ELR (cell line): ENCODE data around the gene PHLDB2.

Experiments used
- DNase-seq: peaks from one replicate; pipeline ENCODE4 v3.0.0-alpha.2; 2015; ENCODE audit warnings: low read depth

The PHLDB2 gene

DNA sequence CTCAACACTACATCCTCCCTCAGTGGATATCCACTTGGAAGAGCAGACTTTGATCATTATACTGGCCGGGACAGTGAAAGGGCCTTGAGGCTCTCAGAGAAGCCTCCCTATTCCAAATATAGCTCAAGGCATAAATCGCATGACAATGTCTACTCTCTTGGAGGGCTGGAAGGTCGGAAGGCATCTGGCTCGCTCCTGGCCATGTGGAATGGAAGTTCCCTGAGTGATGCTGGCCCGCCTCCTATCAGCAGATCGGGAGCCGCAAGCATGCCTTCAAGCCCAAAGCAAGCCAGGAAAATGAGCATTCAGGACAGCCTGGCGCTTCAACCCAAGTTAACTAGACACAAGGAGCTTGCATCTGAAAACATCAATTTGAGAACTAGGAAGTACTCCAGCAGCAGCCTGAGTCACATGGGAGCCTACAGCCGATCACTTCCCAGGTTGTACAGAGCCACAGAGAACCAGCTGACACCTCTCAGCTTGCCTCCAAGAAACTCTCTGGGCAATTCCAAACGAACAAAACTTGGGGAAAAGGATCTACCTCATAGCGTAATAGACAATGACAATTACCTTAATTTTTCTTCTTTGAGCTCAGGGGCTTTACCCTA is 25.4 kb downstream of the PHLDB2 start:
- no peak for DNase-seq

- DNase-seq, result peak; percentile 15
Observed at GRCh38 chr3:111885578-111885977, 26.5 kb downstream of the PHLDB2 start.

- no peak for DNase-seq
Observed at GRCh38 chr3:111890051-111890580, 31.1 kb downstream of the PHLDB2 start.

DNA sequence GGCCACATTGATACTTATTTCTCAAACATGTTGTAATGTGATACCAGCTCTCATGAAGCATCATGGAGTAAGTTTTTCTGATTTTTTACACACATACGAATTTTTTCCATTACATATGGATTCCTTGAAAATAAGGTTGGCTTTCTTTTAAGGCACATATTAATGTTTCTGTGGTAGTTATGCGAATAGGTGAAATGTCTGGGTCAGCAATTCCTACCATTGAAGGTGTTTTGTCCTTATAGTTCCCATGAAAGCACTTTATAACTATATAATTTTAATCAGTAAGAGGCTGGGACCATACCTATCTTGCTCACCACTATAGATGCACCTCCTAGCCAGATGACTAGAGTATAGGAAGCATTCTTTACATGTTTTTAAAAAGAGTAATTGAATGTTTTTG is 33.0 kb downstream of the PHLDB2 start:
- no peak for DNase-seq

DNA sequence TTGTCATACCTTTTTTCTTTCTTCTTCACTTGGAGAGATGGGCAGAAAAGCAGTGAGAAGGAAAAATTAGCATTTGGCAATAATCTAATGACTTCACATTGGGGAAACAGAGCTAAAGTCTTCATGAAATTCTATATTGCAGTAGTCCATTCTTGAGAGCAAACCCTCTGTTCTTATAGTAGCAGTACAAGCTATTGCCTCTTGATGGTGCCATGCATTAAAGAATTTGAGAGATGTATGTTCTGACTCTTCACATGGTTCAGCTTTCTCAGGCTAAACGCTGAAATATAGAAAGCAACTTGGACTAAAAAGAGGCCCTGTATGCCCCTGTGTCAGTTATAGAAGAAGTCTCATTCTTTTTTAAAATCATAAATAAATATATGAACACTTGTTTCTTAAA is 36.0 kb downstream of the PHLDB2 start:
- peak; percentile 81 for DNase-seq

DNA sequence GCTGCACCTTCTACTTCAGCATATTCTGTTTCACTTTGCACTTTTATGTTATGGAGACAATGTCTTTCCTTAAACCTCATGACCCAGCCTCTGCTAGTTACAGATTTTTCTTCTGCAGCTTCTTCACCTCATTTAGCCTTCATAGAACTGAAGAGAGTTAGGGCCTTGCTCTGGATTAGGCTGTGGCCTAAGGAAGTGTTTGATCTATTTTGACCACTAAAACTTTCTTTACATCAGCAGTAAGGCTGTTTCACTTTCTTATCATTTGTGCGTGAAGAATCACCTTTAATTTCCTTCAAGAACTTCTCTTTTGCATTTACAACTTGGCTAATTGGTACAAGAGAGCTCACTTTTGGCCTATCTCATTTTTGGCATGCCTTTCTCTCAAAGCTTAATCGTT is 40.9 kb downstream of the PHLDB2 start:
- no peak for DNase-seq

GRCh38 chr3:111901637-111902036 is 42.6 kb downstream of the PHLDB2 start:
- no peak for DNase-seq

GRCh38 chr3:111902534-111902933 is 43.5 kb downstream of the PHLDB2 start:
- no peak for DNase-seq

- DNase-seq, result peak; percentile 96
Observed at GRCh38 chr3:111903067-111903511, 44.0 kb downstream of the PHLDB2 start.

DNA sequence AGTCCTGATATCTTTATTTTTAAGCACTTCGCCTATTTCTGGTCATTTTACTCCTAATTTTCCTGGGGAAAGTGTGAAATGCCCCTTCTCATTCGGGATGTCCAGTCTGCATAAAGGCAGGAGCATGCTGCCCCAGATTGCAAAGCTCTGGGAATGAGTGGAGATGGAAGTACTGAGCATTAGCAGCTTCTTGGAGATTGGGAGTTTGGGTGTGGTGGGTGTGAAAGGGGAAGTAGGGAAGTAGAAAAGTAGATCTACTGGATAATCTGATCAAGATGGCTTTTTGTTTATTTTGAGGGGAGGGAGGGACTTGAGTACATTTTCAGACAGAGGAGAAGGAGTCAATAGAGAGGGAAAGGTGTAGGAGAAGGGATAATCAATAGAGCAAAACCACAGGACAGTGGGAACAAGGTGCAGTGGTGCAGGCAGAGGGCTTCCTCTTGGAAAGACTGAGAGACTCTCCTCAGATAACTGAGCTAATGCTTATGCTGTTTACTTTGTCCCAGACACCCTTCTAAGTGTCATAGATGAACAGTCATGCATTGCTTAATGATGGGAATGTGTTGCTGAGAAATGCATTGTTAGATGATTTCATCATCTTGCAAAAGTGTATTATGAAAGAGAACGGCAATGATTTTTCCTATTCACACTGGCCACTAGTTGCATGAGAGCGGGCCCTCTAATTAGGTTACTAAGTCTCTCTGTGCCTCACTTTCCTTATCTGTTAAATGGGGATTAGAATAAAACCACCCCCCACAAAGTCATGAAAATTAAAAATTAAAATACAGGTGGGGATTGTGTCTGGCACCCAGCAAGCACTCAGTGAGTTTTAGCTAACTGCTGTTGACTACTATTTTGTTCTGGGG is 45.5 kb downstream of the PHLDB2 start:
- DNase-seq, result peak; percentile 94

DNA sequence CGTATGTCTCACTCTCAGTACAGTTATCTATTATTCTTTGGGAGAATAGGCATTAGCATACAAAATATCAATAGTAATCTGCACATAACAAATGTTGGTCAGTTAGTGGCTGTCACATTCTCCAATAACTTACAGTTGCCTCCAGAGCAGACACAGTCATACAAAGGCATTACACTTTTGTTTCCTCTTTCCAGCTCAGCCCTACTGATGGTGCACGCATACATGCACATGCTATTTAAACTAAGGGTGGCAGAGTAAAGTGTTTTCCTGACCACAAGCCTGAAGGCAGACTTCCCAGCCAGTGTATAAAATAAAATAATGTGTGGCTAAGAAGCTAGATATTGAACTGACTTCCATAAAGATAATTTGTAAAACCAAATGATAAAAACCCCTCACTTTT is 47.6 kb downstream of the PHLDB2 start:
- DNase-seq, result peak; percentile 58

DNA sequence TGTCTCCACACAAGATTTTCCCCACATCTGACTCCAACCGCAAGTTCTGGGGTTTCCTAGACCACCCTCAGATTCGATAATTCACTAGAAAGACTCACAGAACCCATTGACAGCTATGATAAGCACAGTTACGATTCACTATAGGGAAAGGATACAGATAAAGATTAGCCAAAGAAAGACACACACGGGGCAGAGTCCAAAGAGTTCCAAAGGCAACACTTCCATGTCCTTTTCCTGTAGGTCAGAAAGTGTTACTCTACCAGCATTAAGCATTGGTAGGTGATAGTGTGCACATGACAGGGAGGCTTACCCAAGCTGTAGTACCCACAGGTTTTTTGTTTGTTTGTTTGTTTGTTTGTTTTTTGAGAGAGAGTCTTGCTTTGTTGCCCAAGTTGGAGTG is 48.1 kb downstream of the PHLDB2 start:
- DNase-seq, result no peak

- peak; percentile 38 for DNase-seq
Observed at GRCh38 chr3:111910806-111911205, 51.7 kb downstream of the PHLDB2 start.

- no peak for DNase-seq
Observed at GRCh38 chr3:111911446-111911845, 52.4 kb downstream of the PHLDB2 start.

DNA sequence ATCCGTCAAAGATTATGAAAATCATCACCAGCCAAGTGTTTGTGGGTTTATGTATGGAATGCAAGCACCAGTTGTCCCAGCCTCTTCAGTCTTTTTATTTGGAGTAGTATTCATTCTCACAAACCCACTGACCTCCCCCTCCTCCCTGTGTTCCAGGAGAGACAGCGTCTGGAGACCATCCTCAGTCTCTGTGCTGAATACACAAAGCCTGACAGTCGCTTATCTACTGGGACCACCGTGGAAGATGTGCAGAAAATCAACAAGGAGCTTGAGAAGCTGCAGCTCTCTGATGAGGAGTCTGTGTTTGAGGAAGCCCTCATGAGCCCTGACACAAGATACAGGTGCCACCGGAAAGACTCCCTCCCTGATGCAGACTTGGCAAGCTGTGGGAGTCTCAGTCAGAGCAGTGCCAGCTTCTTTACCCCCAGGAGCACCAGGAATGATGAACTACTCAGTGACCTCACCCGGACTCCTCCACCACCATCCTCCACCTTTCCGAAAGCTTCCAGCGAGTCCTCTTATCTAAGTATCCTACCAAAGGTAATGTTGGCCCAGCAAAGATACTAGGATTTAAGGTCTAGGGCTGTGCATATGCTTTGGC is 54.2 kb downstream of the PHLDB2 start:
- DNase-seq, result no peak

DNA sequence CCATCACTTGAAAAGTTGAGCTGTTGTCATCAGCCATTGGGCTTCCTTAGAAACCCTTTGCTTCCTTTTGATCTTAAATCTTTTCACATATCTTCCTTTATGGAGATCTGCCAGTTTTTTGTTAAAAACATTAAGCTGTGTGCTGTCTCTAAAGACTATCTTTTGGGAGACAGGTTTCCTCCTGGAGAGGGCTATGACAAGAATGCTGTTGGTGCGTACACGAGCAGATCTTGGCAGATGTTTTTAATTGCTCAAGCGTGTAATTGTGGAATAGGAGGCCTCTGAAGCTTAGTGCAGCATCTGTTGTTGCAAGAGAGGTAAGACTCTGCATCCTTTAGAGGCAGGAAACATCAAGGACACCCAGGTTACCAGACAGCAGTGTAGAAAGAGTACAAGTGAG is 56.8 kb downstream of the PHLDB2 start:
- no peak for DNase-seq

GRCh38 chr3:111917300-111917699 is 58.2 kb downstream of the PHLDB2 start:
- DNase-seq, result peak; percentile 89

- DNase-seq, result no peak
Observed at GRCh38 chr3:111919370-111920065, 60.5 kb downstream of the PHLDB2 start.

DNA sequence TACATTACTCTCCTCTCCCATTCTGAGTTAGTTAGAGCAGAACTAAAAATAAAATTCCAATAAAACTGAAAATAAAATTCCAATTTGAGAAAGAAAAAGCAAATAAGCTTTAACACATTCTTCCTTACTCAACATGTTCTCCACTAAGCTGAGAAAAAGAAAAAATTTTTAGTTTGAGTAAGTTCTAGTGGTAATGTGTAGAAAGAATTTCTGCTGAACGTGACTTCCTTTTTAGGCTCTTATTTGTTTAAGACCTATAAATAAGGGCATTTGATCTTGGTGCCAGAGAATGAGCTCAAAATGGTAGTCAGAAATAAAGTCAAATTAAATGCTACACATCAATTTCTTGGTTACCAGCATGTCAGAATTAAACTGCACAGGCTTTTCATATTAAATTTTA is 62.1 kb downstream of the PHLDB2 start:
- DNase-seq, result no peak

GRCh38 chr3:111923095-111923771 is 64.2 kb downstream of the PHLDB2 start:
- DNase-seq, result peak; percentile 87

DNA sequence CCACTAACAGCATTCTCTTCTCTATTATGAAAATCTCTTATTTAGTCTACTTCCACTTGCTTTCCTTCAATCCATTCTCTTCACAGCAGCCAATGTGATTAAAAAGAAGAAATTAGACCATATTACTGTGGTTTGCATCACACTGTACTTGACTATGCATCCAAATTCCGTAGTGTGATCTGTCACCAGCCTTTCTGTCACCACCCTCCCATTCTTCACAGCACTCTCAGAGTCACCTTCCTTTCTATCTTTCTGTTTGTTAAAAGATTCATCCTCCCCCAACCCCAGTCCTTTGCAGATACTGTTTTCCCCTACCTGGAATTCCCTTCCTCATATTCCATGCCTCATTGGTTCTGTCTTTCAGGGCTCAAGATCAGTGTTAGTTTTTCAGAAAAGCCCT is 64.7 kb downstream of the PHLDB2 start:
- DNase-seq, result no peak

- no peak for DNase-seq
Observed at GRCh38 chr3:111924283-111924682, 65.2 kb downstream of the PHLDB2 start.
